Sigmoid colon (tissue), 7 donors: ENCODE measurements around the gene ROBO1. TPM values are rescaled to one million over a fixed set of nuclear protein-coding genes. Genes with fewer than 3 reads are reported as not detected.

Experiments used
- DNase-seq: peaks from one replicate; pipeline ENCODE4 v3.0.0-alpha.2; 2019
- H3K27ac ChIP-seq, 4 donors: fragments of 200-600 bp; sonication (generic); one replicate each; pipeline ENCODE4 v1.5.1; 2016 to 2019; ENCODE audit warnings: mild to moderate bottlenecking in 1 of 4
- H3K27me3 ChIP-seq, 3 donors: fragments of 200-600 bp; sonication (generic); one replicate each; pipeline ENCODE4 v1.5.1; 2019; ENCODE audit warnings: mild to moderate bottlenecking in 1 of 3
- H3K36me3 ChIP-seq, 4 donors: fragments of 200-600 bp; sonication (generic); one replicate each; pipeline ENCODE4 v1.5.1; 2016 to 2019
- H3K4me1 ChIP-seq, 4 donors: fragments of 200-600 bp; sonication (generic); one replicate each; pipeline ENCODE4 v1.5.1; 2017 to 2019
- H3K4me3 ChIP-seq, 4 donors: fragments of 200-600 bp; sonication (generic); one replicate each; pipeline ENCODE4 v1.5.1; 2017 to 2019; ENCODE audit warnings: mild to moderate bottlenecking in 2 of 4, moderate library complexity in 1 of 4
- H3K9me3 ChIP-seq, 4 donors: fragments of 200-600 bp in 3 of 4; sonication (generic) in 3 of 4; one replicate each; pipeline versions ENCODE4 v1.5.1 to v1.6.1; 2013 to 2019
- CTCF ChIP-seq, 4 experiments: fragments of 450-650 bp in 3 of 4; fragments of 200-600 bp in 1 of 4; IDR thresholded peaks; one replicate each; pipeline ENCODE4 v1.5.1; 2016 to 2019; ENCODE audit warnings: antibody characterized with exemption in 4 of 4, mild to moderate bottlenecking in 3 of 4, moderate library complexity in 2 of 4
- EP300 ChIP-seq, 4 donors: sonication (generic); formaldehyde crosslinking; IDR thresholded peaks; one replicate each; pipeline ENCODE4 v1.6.1; 2017; ENCODE audit warnings: antibody characterized with exemption in 4 of 4
- POLR2A ChIP-seq, 2 donors: fragments of 450-650 bp; IDR thresholded peaks; one replicate each; pipeline ENCODE4 v1.6.1; 2016; ENCODE audit warnings: antibody characterized with exemption in 2 of 2, mild to moderate bottlenecking in 2 of 2, moderate library complexity in 2 of 2
- POLR2AphosphoS5 ChIP-seq, 4 donors: sonication (generic); formaldehyde crosslinking; IDR thresholded peaks; one replicate each; pipeline ENCODE4 v1.6.1; 2017; ENCODE audit warnings: antibody characterized with exemption in 4 of 4
- WGBS, 2 donors: extraction: QIAGEN DNeasy Blood & Tissue Kit; methylation state at CpG; one replicate each; pipeline ENCODE4 v1.1.7; 2013; 5-methylcytosine and 5-hydroxymethylcytosine counted together
- intact Hi-C: fragments of 100-400 bp; cut with DNase I; formaldehyde crosslinking; loops from one replicate; pipeline ENCODE4 v1.15.1; 2023
- polyA plus RNA-seq, 3 donors: library from polyadenylated mRNA; stranded (reverse); fragments of 200-250 nt; gene quantifications; one replicate each; pipeline ENCODE4 v1.2.3, GENCODE V29; 2013
- total RNA-seq, 4 donors: library from RNA; depleted of rRNA; stranded (reverse); fragments of >200 nt; gene quantifications; one replicate each; pipeline ENCODE4 v1.1.0, GENCODE V29; 2016
- donor health status: healthy with polysubstance abuse.
- donor health status: Bipolar disorder and iron deficiency.
- donor health status: healthy.

ROBO1 gene
- total and polyA plus RNA-seq, 7 donors, result 0.69 to 45.7 (median 32.4) TPM

- no peaks in the 10 kb centered on the region for H3K36me3 ChIP-seq
- intact Hi-C loops, result no loop called here
- peaks cover 0 to 6% (median 0%) of the 10 kb centered on the region in 4 donors for H3K9me3 ChIP-seq
- 82% methylated on average over 4 of the region's 4 CpGs for WGBS, 2 donors
- no peak for DNase-seq
- H3K4me3 ChIP-seq, result no peak overlapping the region
- H3K27ac ChIP-seq, result no peak overlapping the region
- TF ChIP-seq POLR2AphosphoS5 (IDR thresholded peaks at IDR 0.05), result no peak
- no peak for TF ChIP-seq CTCF (IDR thresholded peaks at IDR 0.05)
- no peak for TF ChIP-seq EP300 (IDR thresholded peaks at IDR 0.05)
- no peak for TF ChIP-seq POLR2A (IDR thresholded peaks at IDR 0.05)
- peaks cover 0 to 21% (median 10%) of the 10 kb centered on the region in 4 donors for H3K4me1 ChIP-seq
- no peaks in the 10 kb centered on the region for H3K27me3 ChIP-seq
These were observed 827.2 kb downstream of the ROBO1 start for GRCh38 chr3:78940626-78941025.

GRCh38 chr3:78940128-78940527 lies 827.7 kb downstream of the ROBO1 start:
- intact Hi-C loops, result no loop called here
- no peak for TF ChIP-seq POLR2AphosphoS5 (IDR thresholded peaks at IDR 0.05)
- WGBS, 2 donors, result 78 to 82% methylated on average over 2 of the region's 2 CpGs

GRCh38 chr3:78937475-78937874 lies 830.3 kb downstream of the ROBO1 start:
- H3K27ac ChIP-seq, result no peak overlapping the region
- no peak overlapping the region for H3K4me3 ChIP-seq
- peaks cover 0 to 24% (median 11%) of the 10 kb centered on the region in 4 donors for H3K4me1 ChIP-seq
- H3K27me3 ChIP-seq, result no peaks in the 10 kb centered on the region
- no peaks in the 10 kb centered on the region for H3K36me3 ChIP-seq
- no peaks in the 10 kb centered on the region for H3K9me3 ChIP-seq
- intact Hi-C loops, result no loop called here
- TF ChIP-seq CTCF (IDR thresholded peaks at IDR 0.05), result no peak
- TF ChIP-seq POLR2A (IDR thresholded peaks at IDR 0.05), result no peak
- TF ChIP-seq EP300 (IDR thresholded peaks at IDR 0.05), result no peak
- no peak for TF ChIP-seq POLR2AphosphoS5 (IDR thresholded peaks at IDR 0.05)
- no peak for DNase-seq

More at GRCh38 chr3:78940128-78940527, 827.7 kb downstream of the ROBO1 start:
- no peaks in the 10 kb centered on the region for H3K27me3 ChIP-seq
- H3K27ac ChIP-seq, result no peak overlapping the region
- H3K36me3 ChIP-seq, result no peaks in the 10 kb centered on the region
- no peak overlapping the region for H3K4me3 ChIP-seq
- H3K4me1 ChIP-seq, result peaks cover 0 to 21% (median 10%) of the 10 kb centered on the region in 4 donors
- DNase-seq, result no peak
- peaks cover 0 to 6% (median 0%) of the 10 kb centered on the region in 4 donors for H3K9me3 ChIP-seq

GRCh38 chr3:78927759-78928158 lies 840.0 kb downstream of the ROBO1 start:
- intact Hi-C loops, result no loop called here
- no peak for DNase-seq
- no peak for TF ChIP-seq POLR2A (IDR thresholded peaks at IDR 0.05)
- no peak for TF ChIP-seq EP300 (IDR thresholded peaks at IDR 0.05)
- TF ChIP-seq POLR2AphosphoS5 (IDR thresholded peaks at IDR 0.05), result no peak
- no peak for TF ChIP-seq CTCF (IDR thresholded peaks at IDR 0.05)
- no peak overlapping the region for H3K4me3 ChIP-seq
- H3K4me1 ChIP-seq, result peaks cover 0 to 14% (median 0%) of the 10 kb centered on the region in 4 donors
- H3K27ac ChIP-seq, result no peak overlapping the region
- no peaks in the 10 kb centered on the region for H3K27me3 ChIP-seq
- no peaks in the 10 kb centered on the region for H3K9me3 ChIP-seq
- no peaks in the 10 kb centered on the region for H3K36me3 ChIP-seq
- WGBS, 2 donors, result 75 to 88% methylated on average over 1 of the region's 1 CpG

GRCh38 chr3:78926523-78926922 lies 841.3 kb downstream of the ROBO1 start:
- intact Hi-C loops, result no loop called here
- H3K4me1 ChIP-seq, result peaks cover 0 to 4% (median 0%) of the 10 kb centered on the region in 4 donors
- no peak overlapping the region for H3K4me3 ChIP-seq
- TF ChIP-seq EP300 (IDR thresholded peaks at IDR 0.05) (no peak), CTCF (IDR thresholded peaks at IDR 0.05) (no peak), POLR2A (IDR thresholded peaks at IDR 0.05) (no peak), POLR2AphosphoS5 (IDR thresholded peaks at IDR 0.05) (no peak)
- no peaks in the 10 kb centered on the region for H3K36me3 ChIP-seq
- no peaks in the 10 kb centered on the region for H3K9me3 ChIP-seq
- no peak overlapping the region for H3K27ac ChIP-seq
- 88 to 92% methylated on average over 4 of the region's 4 CpGs for WGBS, 2 donors
- no peak for DNase-seq
- H3K27me3 ChIP-seq, result no peaks in the 10 kb centered on the region
